Trophoblast cell (in vitro differentiated cells and primary cell): ENCODE results near the gene BRCA2.

Source experiments
- DNase-seq, 2 donors: peaks; one replicate each; pipeline ENCODE4 v3.0.0-alpha.2; 2016
- H2AFZ ChIP-seq: 2 replicates; pipeline ENCODE4 v1.6.1; 2013; ENCODE audit warnings: low read length, moderate library complexity, mild to moderate bottlenecking; ENCODE audit not compliant: insufficient read depth, poor library complexity
- H2AK5ac ChIP-seq: 2 replicates; pipeline ENCODE4 v1.6.1; 2013; ENCODE audit warnings: mild to moderate bottlenecking, low read length
- H2BK120ac ChIP-seq: 2 replicates; pipeline ENCODE4 v1.6.1; 2013; ENCODE audit warnings: low read length, mild to moderate bottlenecking, moderate library complexity; ENCODE audit not compliant: insufficient read depth, poor library complexity
- H2BK12ac ChIP-seq: 2 replicates; pipeline ENCODE4 v1.6.1; 2013; ENCODE audit warnings: mild to moderate bottlenecking, low read length, moderate library complexity
- H2BK5ac ChIP-seq: 2 replicates; pipeline ENCODE4 v1.6.1; 2013; ENCODE audit warnings: low read length, low read depth, moderate library complexity, mild to moderate bottlenecking; ENCODE audit not compliant: poor library complexity
- H3K14ac ChIP-seq: 2 replicates; pipeline ENCODE4 v1.6.1; 2013; ENCODE audit warnings: mild to moderate bottlenecking, low read length
- H3K18ac ChIP-seq: 2 replicates; pipeline ENCODE4 v1.6.1; 2013; ENCODE audit warnings: mild to moderate bottlenecking, low read length
- H3K23ac ChIP-seq: 2 replicates; pipeline ENCODE4 v1.6.1; 2013; ENCODE audit warnings: low read length
- H3K27ac ChIP-seq: 2 replicates; pipeline ENCODE4 v1.5.1; 2013; ENCODE audit warnings: low read depth, mild to moderate bottlenecking, inconsistent platforms, low read length, moderate library complexity
- H3K27me3 ChIP-seq: 2 replicates; pipeline ENCODE4 v1.6.1; 2013; ENCODE audit warnings: inconsistent platforms, mild to moderate bottlenecking, low read length, moderate library complexity; ENCODE audit not compliant: insufficient read depth
- H3K36me3 ChIP-seq, 2 experiments: 1 replicate in 1 of 2; 2 replicates in 1 of 2; pipeline ENCODE4 v1.6.1; 2013; ENCODE audit warnings: low read length in 2 of 2, mild to moderate bottlenecking in 2 of 2, moderate library complexity in 1 of 2; ENCODE audit not compliant: insufficient read depth in 2 of 2, control insufficient read depth in 1 of 2
- H3K4ac ChIP-seq: 2 replicates; pipeline ENCODE4 v1.6.1; 2013; ENCODE audit warnings: low read depth, mild to moderate bottlenecking, low read length, moderate library complexity
- H3K4me1 ChIP-seq, 2 experiments: 1 replicate in 1 of 2; 2 replicates in 1 of 2; pipeline ENCODE4 v1.6.1; 2013; ENCODE audit warnings: low read length in 2 of 2, mild to moderate bottlenecking in 2 of 2, moderate library complexity in 1 of 2; ENCODE audit not compliant: insufficient read depth in 2 of 2, control insufficient read depth in 1 of 2
- H3K4me2 ChIP-seq: 2 replicates; pipeline ENCODE4 v1.6.1; 2013; ENCODE audit warnings: inconsistent platforms, mild to moderate bottlenecking, low read length, moderate library complexity
- H3K4me3 ChIP-seq: 2 replicates; pipeline ENCODE4 v1.5.1; 2013; ENCODE audit warnings: mild to moderate bottlenecking, low read depth, low read length, inconsistent platforms
- H3K79me1 ChIP-seq: one replicate; pipeline ENCODE4 v1.6.1; 2013; ENCODE audit warnings: low read length
- H3K79me2 ChIP-seq: 2 replicates; pipeline ENCODE4 v1.6.1; 2013; ENCODE audit warnings: low read length, mild to moderate bottlenecking; ENCODE audit not compliant: control insufficient read depth, insufficient read depth, poor library complexity
- H3K9ac ChIP-seq: 2 replicates; pipeline ENCODE4 v1.6.1; 2013; ENCODE audit warnings: mild to moderate bottlenecking, low read length
- H3K9me3 ChIP-seq: 2 replicates; pipeline ENCODE4 v1.6.1; 2013; ENCODE audit warnings: low read depth, mild to moderate bottlenecking, control low read depth, inconsistent platforms, low read length; ENCODE audit not compliant: insufficient read depth
- H4K12ac ChIP-seq: 2 replicates; pipeline ENCODE4 v1.6.1; 2013; ENCODE audit warnings: low read depth, mild to moderate bottlenecking, low read length, moderate library complexity
- H4K8ac ChIP-seq: 2 replicates; pipeline ENCODE4 v1.6.1; 2013; ENCODE audit warnings: low read depth, mild to moderate bottlenecking, low read length, moderate library complexity
- H4K91ac ChIP-seq: one replicate; pipeline ENCODE4 v1.6.1; 2013; ENCODE audit warnings: low read depth, mild to moderate bottlenecking, low read length, moderate library complexity
- WGBS: extraction: QIAGEN DNeasy Blood & Tissue Kit; methylation state at CpG from one replicate; pipeline ENCODE4 v1.1.7; 2013; ENCODE audit warnings: missing lambda C conversion rate; ENCODE audit not compliant: insufficient read length, insufficient coverage; ENCODE audit errors: extremely low coverage; 5-methylcytosine and 5-hydroxymethylcytosine counted together

BRCA2 gene

DNA sequence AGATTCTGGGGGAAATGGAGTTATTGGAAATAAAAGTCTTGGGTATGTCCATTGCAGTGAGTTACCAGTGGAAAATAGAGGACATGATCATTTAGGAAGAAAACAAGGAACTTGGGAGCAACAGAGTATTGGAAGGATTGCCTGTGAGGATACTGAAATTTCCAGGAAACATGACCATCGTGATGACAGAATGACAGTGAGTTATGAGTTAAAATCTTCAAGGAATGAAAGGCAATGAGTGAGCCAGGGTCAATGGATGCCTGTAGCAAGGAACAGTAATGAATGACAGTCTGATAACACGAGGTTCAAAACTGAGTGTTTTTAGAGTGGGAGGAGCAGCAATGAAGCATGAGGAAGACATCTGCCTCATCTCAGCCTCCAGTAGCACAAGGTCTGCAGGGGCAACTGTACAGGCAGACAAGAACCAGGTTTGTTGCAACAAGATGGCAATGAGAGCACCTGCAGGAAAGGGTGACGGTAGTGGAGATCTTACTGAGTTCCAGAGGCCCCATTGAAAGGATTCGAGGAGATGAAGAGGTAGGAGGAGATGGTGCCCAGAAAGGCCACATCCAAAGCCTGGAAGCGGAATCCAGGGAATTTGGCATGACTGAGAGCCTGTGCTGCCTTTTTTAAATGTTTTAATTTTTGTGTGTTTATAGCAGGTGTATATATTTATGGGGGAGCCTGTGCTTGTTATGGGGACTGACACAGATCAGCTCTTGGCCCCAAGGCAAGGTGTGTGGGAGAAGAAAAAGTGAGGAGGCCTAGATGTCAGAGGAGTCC, 68.7 kb downstream of the BRCA2 start:
- Histone ChIP-seq H2AFZ (no peak overlapping the region), H3K23ac (no peak overlapping the region), H2BK12ac (no peak overlapping the region), H3K4me3 (no peak overlapping the region), H2BK5ac (no peak overlapping the region), H3K27ac (no peak overlapping the region), H3K9ac (no peak overlapping the region), H4K12ac (no peak overlapping the region), H3K4me2 (no peak overlapping the region), H3K18ac (no peak overlapping the region), H3K79me1 (no peaks in the 10 kb centered on the region), H4K8ac (no peak overlapping the region), H3K4ac (no peak overlapping the region), H3K79me2 (no peaks in the 10 kb centered on the region), H3K14ac (no peak overlapping the region), H4K91ac (no peak overlapping the region), H2BK120ac (no peak overlapping the region), H3K36me3 (peaks cover 1 to 7% of the 10 kb centered on the region in 2 experiments), H3K27me3 (no peaks in the 10 kb centered on the region), H2AK5ac (no peak overlapping the region), H3K4me1 (peaks cover 4% of the 10 kb centered on the region in 2 experiments), H3K9me3 (no peaks in the 10 kb centered on the region)
- no peak for DNase-seq
- WGBS: no CpG with 5 or more reads among the region's 5 CpGs

DNA sequence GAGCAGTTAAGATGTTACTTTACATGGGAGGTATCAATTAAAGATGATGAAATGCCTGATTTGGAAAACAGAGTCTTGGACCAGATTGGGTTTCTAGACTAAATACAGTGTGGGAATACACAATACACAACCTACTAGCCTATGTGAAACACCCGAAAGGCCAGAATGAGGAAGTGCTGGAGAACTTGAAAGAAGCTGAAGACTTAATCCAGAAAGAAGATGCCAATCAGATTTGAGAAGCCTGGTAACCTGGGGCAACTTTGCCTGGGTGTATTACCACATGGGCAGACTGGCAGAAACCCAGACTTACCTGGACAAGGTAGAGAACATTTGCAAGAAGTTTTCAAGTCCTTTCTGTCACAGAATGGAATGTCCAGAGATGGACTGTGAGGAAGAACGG, 69.4 kb downstream of the BRCA2 start:
- Histone ChIP-seq H3K4me2 (no peak overlapping the region), H3K79me1 (no peaks in the 10 kb centered on the region), H3K9ac (no peak overlapping the region), H3K18ac (no peak overlapping the region), H3K4ac (no peak overlapping the region), H3K27me3 (no peaks in the 10 kb centered on the region), H3K79me2 (no peaks in the 10 kb centered on the region), H2AK5ac (no peak overlapping the region), H3K14ac (no peak overlapping the region), H2BK5ac (no peak overlapping the region), H3K9me3 (no peaks in the 10 kb centered on the region), H2BK120ac (no peak overlapping the region), H2BK12ac (no peak overlapping the region), H3K4me1 (peaks cover 4% of the 10 kb centered on the region in 2 experiments), H3K23ac (no peak overlapping the region), H4K8ac (no peak overlapping the region), H3K36me3 (peaks cover 1 to 7% of the 10 kb centered on the region in 2 experiments), H3K27ac (no peak overlapping the region), H4K12ac (no peak overlapping the region), H2AFZ (no peak overlapping the region), H4K91ac (no peak overlapping the region), H3K4me3 (no peak overlapping the region)
- no CpG with 5 or more reads among the region's 2 CpGs for WGBS
- DNase-seq: no peak

DNA sequence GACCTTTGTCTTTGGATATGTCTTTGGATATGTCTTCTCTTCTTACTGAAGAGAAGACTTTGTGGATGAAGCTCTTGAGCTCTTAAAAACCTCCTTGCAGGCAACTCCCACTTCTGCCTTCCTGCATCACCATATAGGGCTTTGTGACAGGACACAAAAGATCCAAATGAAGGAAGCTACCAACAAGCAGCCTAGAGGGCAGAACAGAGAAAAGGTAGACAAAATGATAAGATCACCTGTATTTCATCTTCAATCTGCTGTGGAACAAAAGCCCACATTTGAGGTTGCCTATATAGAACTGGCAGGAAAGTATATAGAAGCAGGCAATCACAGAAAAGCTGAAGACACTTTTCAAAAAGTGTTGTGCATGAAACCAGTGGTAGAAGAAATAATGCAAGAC, 70.1 kb downstream of the BRCA2 start:
- Histone ChIP-seq H3K18ac (no peak overlapping the region), H3K4me3 (no peak overlapping the region), H2BK5ac (no peak overlapping the region), H3K36me3 (peaks cover 1 to 7% of the 10 kb centered on the region in 2 experiments), H4K8ac (no peak overlapping the region), H2AFZ (no peak overlapping the region), H3K23ac (no peak overlapping the region), H4K12ac (no peak overlapping the region), H3K4ac (no peak overlapping the region), H3K9me3 (no peaks in the 10 kb centered on the region), H3K27ac (no peak overlapping the region), H2BK12ac (no peak overlapping the region), H3K14ac (no peak overlapping the region), H3K4me1 (peaks cover 4% of the 10 kb centered on the region in 2 experiments), H3K79me1 (no peaks in the 10 kb centered on the region), H3K9ac (no peak overlapping the region), H3K27me3 (no peaks in the 10 kb centered on the region), H2AK5ac (no peak overlapping the region), H4K91ac (no peak overlapping the region), H3K4me2 (no peak overlapping the region), H3K79me2 (no peaks in the 10 kb centered on the region), H2BK120ac (no peak overlapping the region)
- DNase-seq: no peak

DNA sequence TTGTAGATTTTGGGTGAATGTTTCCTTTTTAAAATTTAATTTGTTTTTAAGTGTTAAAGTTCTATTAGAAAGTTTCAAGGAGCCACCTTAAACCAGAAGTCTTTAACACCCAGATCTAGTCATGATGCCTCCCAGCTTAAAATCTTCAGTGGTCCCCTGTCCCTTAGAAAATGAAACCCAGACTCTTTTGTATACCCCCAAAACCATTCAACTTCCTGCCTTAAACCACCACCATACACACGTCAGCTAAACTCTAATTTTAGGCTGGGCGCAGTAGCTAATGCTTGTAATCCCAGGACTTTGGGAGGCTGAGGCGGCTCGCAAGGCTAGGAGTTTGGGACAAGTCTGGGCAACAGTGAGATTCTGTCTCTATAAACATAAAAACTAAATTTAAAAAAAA, 74.7 kb downstream of the BRCA2 start:
- no peak overlapping the region for H2BK12ac ChIP-seq
- H3K23ac ChIP-seq: no peak overlapping the region
- H3K18ac ChIP-seq: no peak overlapping the region
- no peak overlapping the region for H2BK120ac ChIP-seq
- H2BK5ac ChIP-seq: no peak overlapping the region
- no peak for DNase-seq
- no peak overlapping the region for H4K91ac ChIP-seq
- no peaks in the 10 kb centered on the region for H3K79me2 ChIP-seq
- H3K79me1 ChIP-seq: no peaks in the 10 kb centered on the region
- H3K36me3 ChIP-seq: no peaks in the 10 kb centered on the region
- no peak overlapping the region for H2AK5ac ChIP-seq
- no peak overlapping the region for H3K14ac ChIP-seq
- H3K27me3 ChIP-seq: no peaks in the 10 kb centered on the region
- H3K4ac ChIP-seq: no peak overlapping the region
- no peak overlapping the region for H3K27ac ChIP-seq
- no peaks in the 10 kb centered on the region for H3K9me3 ChIP-seq
- no peak overlapping the region for H4K12ac ChIP-seq
- H4K8ac ChIP-seq: no peak overlapping the region
- H3K4me3 ChIP-seq: no peak overlapping the region
- H3K4me1 ChIP-seq: peaks cover under 1 to 3% of the 10 kb centered on the region in 2 experiments
- H2AFZ ChIP-seq: no peak overlapping the region
- no peak overlapping the region for H3K4me2 ChIP-seq
- H3K9ac ChIP-seq: no peak overlapping the region
- WGBS: no CpG with 5 or more reads among the region's 4 CpGs
